Middle frontal gyrus (tissue), 1 donor: ENCODE results near the gene CPT1C.
"Not testable (repeated sequence)": the region's sequence is repeated elsewhere in the genome, so short reads cannot be mapped to it uniquely, and the experiment has no call there.

ENCODE experiments used
- DNase-seq: peaks from one replicate; pipeline ENCODE4 v3.0.0-alpha.2; 2015; ENCODE audit warnings: low spot score; ENCODE audit errors: extremely low spot score

Gene CPT1C

GRCh38 chr19:49704888-49705642 is 14.1 kb downstream of the CPT1C start:
- no peak for DNase-seq

- no peak for DNase-seq
Observed at GRCh38 chr19:49705919-49706318, 15.0 kb downstream of the CPT1C start.

- no peak for DNase-seq
Observed at GRCh38 chr19:49710372-49710951, 19.5 kb downstream of the CPT1C start.

GRCh38 chr19:49712397-49712859 is 21.5 kb downstream of the CPT1C start:
- DNase-seq, result no peak

GRCh38 chr19:49713236-49713845 is 22.4 kb downstream of the CPT1C start:
- no peak for DNase-seq

- DNase-seq, result no peak
Observed at GRCh38 chr19:49716154-49716553, 25.2 kb downstream of the CPT1C start.

- DNase-seq, result no peak
Observed at GRCh38 chr19:49718511-49718910, 27.6 kb downstream of the CPT1C start.

GRCh38 chr19:49718991-49719390 is 28.1 kb downstream of the CPT1C start:
- no peak for DNase-seq

- not testable (repeated sequence) for DNase-seq
Observed at GRCh38 chr19:49719420-49719819, 28.5 kb downstream of the CPT1C start.

GRCh38 chr19:49727217-49728030 is 36.5 kb downstream of the CPT1C start:
- no peak for DNase-seq

GRCh38 chr19:49730166-49730565 is 39.2 kb downstream of the CPT1C start:
- DNase-seq, result no peak

GRCh38 chr19:49738268-49738667 is 47.4 kb downstream of the CPT1C start:
- DNase-seq, result no peak

GRCh38 chr19:49739098-49739497 is 48.2 kb downstream of the CPT1C start:
- DNase-seq, result no peak

GRCh38 chr19:49739933-49740332 is 49.0 kb downstream of the CPT1C start:
- DNase-seq, result no peak

GRCh38 chr19:49741210-49741844 is 50.4 kb downstream of the CPT1C start:
- DNase-seq, result no peak

GRCh38 chr19:49744946-49745381 is 54.0 kb downstream of the CPT1C start:
- DNase-seq, result no peak

GRCh38 chr19:49746206-49746958 is 55.5 kb downstream of the CPT1C start:
- DNase-seq, result no peak

- DNase-seq, result no peak
Observed at GRCh38 chr19:49749055-49749716, 58.3 kb downstream of the CPT1C start.

- no peak for DNase-seq
Observed at GRCh38 chr19:49749771-49750170, 58.9 kb downstream of the CPT1C start.

GRCh38 chr19:49752701-49753100 is 61.8 kb downstream of the CPT1C start:
- no peak for DNase-seq
